Right atrium auricular region (tissue), 2 donors: ENCODE results near the gene ABR. TPM values are rescaled to one million over a fixed set of nuclear protein-coding genes. Genes with fewer than 3 reads are reported as not detected.

Experiments
- DNase-seq: peaks from one replicate; pipeline ENCODE4 v3.0.0-alpha.2; 2019; ENCODE audit warnings: low spot score
- H3K27ac ChIP-seq, 2 donors: fragments of 200-600 bp; sonication (generic); 1 replicate in 1 of 2; 2 replicates in 1 of 2; pipeline ENCODE4 v1.5.1; 2016 to 2019
- H3K27me3 ChIP-seq, 2 donors: fragments of 200-600 bp; sonication (generic); one replicate each; pipeline versions ENCODE4 v1.5.1 to v1.6.0; 2017 to 2019
- H3K36me3 ChIP-seq: fragments of 200-600 bp; sonication (generic); one replicate; pipeline ENCODE4 v1.5.1; 2016
- H3K4me1 ChIP-seq, 2 donors: fragments of 200-600 bp; sonication (generic); one replicate each; pipeline versions ENCODE4 v1.5.1 to v1.6.0; 2017 to 2019
- H3K4me3 ChIP-seq, 2 donors: fragments of 200-600 bp; sonication (generic); 1 replicate in 1 of 2; 2 replicates in 1 of 2; pipeline ENCODE4 v1.5.1; 2017 to 2019; ENCODE audit warnings: mild to moderate bottlenecking in 1 of 2, moderate library complexity in 1 of 2
- H3K9me3 ChIP-seq, 2 donors: fragments of 200-600 bp; sonication (generic); one replicate each; pipeline ENCODE4 v1.5.1; 2019
- CTCF ChIP-seq, 2 donors: fragments of 200-600 bp; sonication (generic); IDR thresholded peaks; one replicate each; pipeline ENCODE4 v1.5.1; 2019; ENCODE audit warnings: antibody characterized with exemption in 2 of 2
- total RNA-seq, 2 donors: library from RNA; depleted of rRNA; stranded (reverse); fragments of >200 nt; gene quantifications; one replicate each; pipeline ENCODE4 v1.1.0, GENCODE V29; 2016

The ABR gene
- total RNA-seq, 2 donors from 2014 or later = 94.9 to 116 TPM

- Histone ChIP-seq H3K27me3 (no peaks in the 10 kb centered on the region), H3K9me3 (no peaks in the 10 kb centered on the region), H3K4me3 (no peak overlapping the region), H3K4me1 (peaks cover 0 to 43% of the 10 kb centered on the region in 2 donors), H3K27ac (no peak overlapping the region), H3K36me3 (peaks cover 5% of the 10 kb centered on the region)
- TF ChIP-seq CTCF (IDR thresholded peaks at IDR 0.05) = no peak
- DNase-seq = no peak
Measured at GRCh38 chr17:1037238-1037879, 142.4 kb downstream of the ABR start.

- Histone ChIP-seq H3K27me3 (no peaks in the 10 kb centered on the region), H3K4me1 (peaks cover 2 to 48% of the 10 kb centered on the region in 2 donors), H3K36me3 (peaks cover 5% of the 10 kb centered on the region), H3K27ac (no peak overlapping the region), H3K9me3 (no peaks in the 10 kb centered on the region), H3K4me3 (no peak overlapping the region)
- no peak for DNase-seq
- no peak for TF ChIP-seq CTCF (IDR thresholded peaks at IDR 0.05)
Measured at GRCh38 chr17:1036845-1037237, 142.9 kb downstream of the ABR start.

GRCh38 chr17:1036171-1036844 is 143.5 kb downstream of the ABR start:
- Histone ChIP-seq H3K27me3 (no peaks in the 10 kb centered on the region), H3K27ac (no peak overlapping the region), H3K9me3 (no peaks in the 10 kb centered on the region), H3K4me3 (no peak overlapping the region), H3K36me3 (peaks cover 5% of the 10 kb centered on the region), H3K4me1 (peaks cover 2 to 51% of the 10 kb centered on the region in 2 donors)
- no peak for TF ChIP-seq CTCF (IDR thresholded peaks at IDR 0.05)
- no peak for DNase-seq

GRCh38 chr17:1035546-1036170 is 144.1 kb downstream of the ABR start:
- Histone ChIP-seq H3K27ac (no peak overlapping the region), H3K36me3 (peaks cover 5% of the 10 kb centered on the region)
- no peak for TF ChIP-seq CTCF (IDR thresholded peaks at IDR 0.05)

GRCh38 chr17:1034652-1035210 is 145.1 kb downstream of the ABR start:
- H3K27me3 ChIP-seq = no peaks in the 10 kb centered on the region
- H3K27ac ChIP-seq = no peak overlapping the region
- H3K9me3 ChIP-seq = no peaks in the 10 kb centered on the region
- H3K4me1 ChIP-seq = peaks cover 2 to 51% of the 10 kb centered on the region in 2 donors
- TF ChIP-seq CTCF (IDR thresholded peaks at IDR 0.05) = no peak
- peaks cover 5% of the 10 kb centered on the region for H3K36me3 ChIP-seq
- no peak for DNase-seq
- no peak overlapping the region for H3K4me3 ChIP-seq

More at GRCh38 chr17:1035546-1036170, 144.1 kb downstream of the ABR start:
- Histone ChIP-seq H3K27me3 (no peaks in the 10 kb centered on the region), H3K4me1 (peaks cover 2 to 51% of the 10 kb centered on the region in 2 donors), H3K4me3 (no peak overlapping the region), H3K9me3 (no peaks in the 10 kb centered on the region)
- no peak for DNase-seq
